Fibroblast of lung (primary cell): Measurements from ENCODE around the gene BCAS3. TPM values are rescaled to one million over a fixed set of nuclear protein-coding genes. Genes with fewer than 3 reads are reported as not detected.

Source experiments
- DNase-seq, 2 donors: peaks; one replicate each; pipeline versions ENCODE4 v3.0.0 to v3.0.0-alpha.2; 2010; ENCODE audit warnings: low read depth in 2 of 2
- H2AFZ ChIP-seq: 2 replicates; pipeline ENCODE4 v1.5.1; 2012; ENCODE audit warnings: low read length, control low read depth, inconsistent platforms
- H3K27ac ChIP-seq: 2 replicates; pipeline ENCODE4 v1.5.1; 2011; ENCODE audit warnings: low read length, control low read depth; ENCODE audit not compliant: insufficient read depth
- H3K27me3 ChIP-seq: 2 replicates; pipeline ENCODE4 v1.5.1; 2011; ENCODE audit warnings: mild to moderate bottlenecking, low read length; ENCODE audit not compliant: control insufficient read depth, insufficient read depth
- H3K36me3 ChIP-seq: 2 replicates; pipeline ENCODE4 v1.5.1; 2011; ENCODE audit warnings: low read length; ENCODE audit not compliant: control insufficient read depth, insufficient read depth
- H3K4me1 ChIP-seq: 2 replicates; pipeline ENCODE4 v1.5.1; 2011; ENCODE audit warnings: low read length; ENCODE audit not compliant: control insufficient read depth, insufficient read depth; ENCODE audit errors: extremely low read depth
- H3K4me2 ChIP-seq: 2 replicates; pipeline ENCODE4 v1.5.1; 2011; ENCODE audit warnings: low read length, control low read depth; ENCODE audit not compliant: insufficient read depth; ENCODE audit errors: extremely low read depth
- H3K4me3 ChIP-seq, 4 experiments: fragments of 200-600 bp in 1 of 4; sonication (generic) in 1 of 4; replicated peaks in 1 of 4; 2 replicates each; pipeline ENCODE4 v1.5.1; 2011 to 2016; ENCODE audit warnings: low read length in 4 of 4, low read depth in 3 of 4, mild to moderate bottlenecking in 3 of 4, control low read depth in 2 of 4, inconsistent platforms in 1 of 4, mixed read lengths in 1 of 4; ENCODE audit not compliant: insufficient read depth in 1 of 4; ENCODE audit errors: control extremely low read depth in 1 of 4
- H3K79me2 ChIP-seq: 2 replicates; pipeline ENCODE4 v1.5.1; 2012; ENCODE audit warnings: mild to moderate bottlenecking, low read length, inconsistent platforms; ENCODE audit not compliant: control insufficient read depth, insufficient read depth
- H3K9ac ChIP-seq: 2 replicates; pipeline ENCODE4 v1.5.1; 2011; ENCODE audit warnings: mild to moderate bottlenecking, low read length, control low read depth; ENCODE audit not compliant: insufficient read depth
- H3K9me3 ChIP-seq: 2 replicates; pipeline ENCODE4 v1.5.1; 2012; ENCODE audit warnings: low read depth, low read length; ENCODE audit not compliant: control insufficient read depth, insufficient read depth
- H4K20me1 ChIP-seq: 2 replicates; pipeline ENCODE4 v1.5.1; 2011; ENCODE audit warnings: low read length; ENCODE audit not compliant: control insufficient read depth, insufficient read depth; ENCODE audit errors: extremely low read depth
- EZH2 ChIP-seq: IDR thresholded peaks from 2 replicates; pipeline ENCODE4 v1.5.1; 2012; ENCODE audit warnings: low read length, control low read depth, mild to moderate bottlenecking; ENCODE audit errors: missing control alignments
- polyA plus RNA-seq, 2 donors: library from polyadenylated mRNA; depleted of rRNA in 1 of 2; stranded (reverse) in 1 of 2; unstranded in 1 of 2; fragments of >200 nt; gene quantifications; 2 replicates each; pipeline ENCODE4 v1.2.1, GENCODE V29; 2011 to 2012; ENCODE audit warnings: missing spikeins in 1 of 2
- total RNA-seq: library from RNA; depleted of rRNA; stranded (reverse); fragments of >200 nt; gene quantifications from 2 replicates; pipeline ENCODE4 v1.2.1, GENCODE V29; 2014
- TF ChIP-seq, protein P1 (sequence below), 2 donors: IDR thresholded peaks in 1 of 2; conservative IDR thresholded peaks in 1 of 2; 1 replicate in 1 of 2; 2 replicates in 1 of 2; pipeline ENCODE4 v1.5.1; 2011 to 2012; ENCODE audit warnings: low read length in 2 of 2, control low read depth in 1 of 2, inconsistent platforms in 1 of 2, low read depth in 1 of 2, mild to moderate bottlenecking in 1 of 2

Gene BCAS3
- total and polyA plus RNA-seq, 2 donors (not counting 1 experiment from before 2014, with no cell fraction given): 9.9 to 43.6 TPM

DNA sequence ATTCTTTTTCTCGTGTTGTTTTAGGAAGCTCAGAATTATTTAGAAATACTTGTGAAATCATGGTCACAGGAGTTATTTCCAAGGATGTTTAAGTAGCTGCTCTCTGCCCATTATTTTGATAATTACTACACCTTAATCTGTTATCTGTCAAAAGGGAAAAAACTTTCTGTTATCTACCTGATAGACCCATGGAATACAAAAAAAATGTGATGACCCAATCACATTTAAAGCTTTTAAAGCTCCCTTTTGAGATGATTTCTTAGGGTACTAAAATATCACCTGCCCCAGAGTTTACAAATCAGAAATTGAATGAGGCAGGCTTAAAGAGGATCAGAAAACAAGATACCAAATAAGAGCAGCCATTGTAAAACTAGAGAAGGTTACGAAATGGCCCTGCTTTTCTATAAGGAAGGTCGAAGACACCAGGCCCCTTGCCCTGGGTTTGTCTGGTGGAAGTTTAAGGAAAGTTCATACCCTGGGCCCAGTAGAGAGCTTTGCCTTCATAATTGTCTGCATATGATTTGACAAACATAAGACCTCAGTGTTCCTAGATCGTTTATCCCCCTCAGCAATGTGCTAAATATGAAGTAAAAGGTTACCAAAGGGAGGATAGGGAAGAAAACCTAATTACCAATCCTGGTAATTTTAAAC lies 572.1 kb downstream of the BCAS3 start:
- H3K9ac ChIP-seq: no peak overlapping the region
- no peaks in the 10 kb centered on the region for H3K79me2 ChIP-seq
- H3K36me3 ChIP-seq: no peaks in the 10 kb centered on the region
- no peak overlapping the region for H3K4me2 ChIP-seq
- no peaks in the 10 kb centered on the region for H3K27me3 ChIP-seq
- H3K4me1 ChIP-seq: peaks cover 30% of the 10 kb centered on the region
- H3K9me3 ChIP-seq: no peaks in the 10 kb centered on the region
- H3K27ac ChIP-seq: peak overlapping the region; percentile 83
- no peaks in the 10 kb centered on the region for H4K20me1 ChIP-seq
- no peak overlapping the region for H2AFZ ChIP-seq
- no peak for TF ChIP-seq EZH2
- no peak overlapping the region for H3K4me3 ChIP-seq
- no peak for DNase-seq

GRCh38 chr17:61250335-61250890 lies 572.8 kb downstream of the BCAS3 start:
- Histone ChIP-seq H3K27ac (peak overlapping the region; percentile 83), H3K4me3 (no peak overlapping the region), H3K79me2 (no peaks in the 10 kb centered on the region), H3K36me3 (no peaks in the 10 kb centered on the region), H2AFZ (no peak overlapping the region), H3K27me3 (no peaks in the 10 kb centered on the region), H3K4me2 (peak overlapping the region; percentile 64), H4K20me1 (no peaks in the 10 kb centered on the region), H3K4me1 (peaks cover 33% of the 10 kb centered on the region), H3K9ac (peak overlapping the region; percentile 45), H3K9me3 (no peaks in the 10 kb centered on the region)
- TF ChIP-seq EZH2: no peak
- TF ChIP-seq, protein P1, sequence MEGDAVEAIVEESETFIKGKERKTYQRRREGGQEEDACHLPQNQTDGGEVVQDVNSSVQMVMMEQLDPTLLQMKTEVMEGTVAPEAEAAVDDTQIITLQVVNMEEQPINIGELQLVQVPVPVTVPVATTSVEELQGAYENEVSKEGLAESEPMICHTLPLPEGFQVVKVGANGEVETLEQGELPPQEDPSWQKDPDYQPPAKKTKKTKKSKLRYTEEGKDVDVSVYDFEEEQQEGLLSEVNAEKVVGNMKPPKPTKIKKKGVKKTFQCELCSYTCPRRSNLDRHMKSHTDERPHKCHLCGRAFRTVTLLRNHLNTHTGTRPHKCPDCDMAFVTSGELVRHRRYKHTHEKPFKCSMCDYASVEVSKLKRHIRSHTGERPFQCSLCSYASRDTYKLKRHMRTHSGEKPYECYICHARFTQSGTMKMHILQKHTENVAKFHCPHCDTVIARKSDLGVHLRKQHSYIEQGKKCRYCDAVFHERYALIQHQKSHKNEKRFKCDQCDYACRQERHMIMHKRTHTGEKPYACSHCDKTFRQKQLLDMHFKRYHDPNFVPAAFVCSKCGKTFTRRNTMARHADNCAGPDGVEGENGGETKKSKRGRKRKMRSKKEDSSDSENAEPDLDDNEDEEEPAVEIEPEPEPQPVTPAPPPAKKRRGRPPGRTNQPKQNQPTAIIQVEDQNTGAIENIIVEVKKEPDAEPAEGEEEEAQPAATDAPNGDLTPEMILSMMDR (conservative IDR thresholded peaks at IDR 0.05 in 1 of 2, IDR thresholded peaks at IDR 0.05 in 1 of 2; ENCODE audit: low read depth in 1 of 2, low read length in 2 of 2): no peak
- DNase-seq: peak; percentile 71 to 74

DNA sequence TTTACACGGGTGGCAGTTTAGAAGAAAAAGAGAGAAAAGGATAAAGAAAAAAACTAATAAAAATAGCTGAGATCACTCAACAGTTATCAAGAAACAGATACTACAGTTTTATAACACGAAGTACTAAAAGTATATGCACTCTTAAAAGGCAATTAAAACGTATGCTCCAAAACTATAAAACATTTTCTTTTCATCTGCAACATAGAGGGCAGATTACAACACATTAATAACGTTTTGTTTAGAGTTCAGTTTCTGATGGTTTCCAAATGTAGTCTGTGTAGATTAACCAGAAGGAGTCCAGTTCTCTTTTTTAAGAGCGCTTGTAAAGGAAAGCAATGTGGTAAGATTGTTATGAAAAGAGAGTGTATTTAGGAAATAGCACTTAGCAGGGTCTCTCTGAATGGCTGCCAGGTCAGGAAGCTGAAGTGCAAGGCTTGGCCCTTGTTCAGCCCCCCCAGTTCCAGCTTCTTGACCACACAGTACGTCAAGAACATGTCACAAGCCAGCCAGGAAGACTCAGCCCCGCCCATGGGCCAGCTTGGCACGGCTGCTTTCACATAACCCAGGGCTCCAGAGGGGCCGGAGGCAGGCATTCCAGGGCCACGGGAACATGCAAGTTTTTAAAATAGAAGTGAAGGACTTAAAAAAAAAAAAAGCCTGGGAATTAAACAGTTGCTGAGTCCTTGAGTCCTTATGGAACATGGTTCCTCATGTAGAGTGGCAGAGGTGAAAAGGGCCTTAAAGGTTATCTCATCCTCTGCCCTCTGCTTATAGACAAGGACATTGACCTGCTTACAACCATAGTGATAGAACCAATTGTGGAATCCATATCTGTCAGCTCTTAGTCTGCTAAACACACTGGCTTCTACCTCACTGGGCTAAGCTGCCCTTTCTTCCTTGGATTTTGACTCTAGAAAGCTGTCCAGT lies 574.6 kb downstream of the BCAS3 start:
- H3K4me1 ChIP-seq: peaks cover 33% of the 10 kb centered on the region
- H3K4me2 ChIP-seq: peak overlapping the region; percentile 71
- TF ChIP-seq, protein P1 (conservative IDR thresholded peaks at IDR 0.05 in 1 of 2, IDR thresholded peaks at IDR 0.05 in 1 of 2; ENCODE audit: low read depth in 1 of 2, low read length in 2 of 2): no peak
- TF ChIP-seq EZH2: no peak
- peak overlapping the region; percentile 59 for H3K9ac ChIP-seq
- peak overlapping the region; percentile 83 for H3K27ac ChIP-seq
- H3K27me3 ChIP-seq: no peaks in the 10 kb centered on the region
- no peak overlapping the region for H3K4me3 ChIP-seq
- no peak overlapping the region for H2AFZ ChIP-seq
- no peaks in the 10 kb centered on the region for H3K79me2 ChIP-seq
- no peaks in the 10 kb centered on the region for H3K36me3 ChIP-seq
- no peaks in the 10 kb centered on the region for H4K20me1 ChIP-seq
- H3K9me3 ChIP-seq: no peaks in the 10 kb centered on the region
- peak; percentile 97 to 100 for DNase-seq
